DMS114 treated with DMSO at 0.1 percent for 48 hours (cell line): Measurements from ENCODE around the gene PPA1.
"Not testable (repeated sequence)": the region's sequence is repeated elsewhere in the genome, so short reads cannot be mapped to it uniquely, and the experiment has no call there.

Experiments
- DNase-seq: peaks from one replicate; lab custom pipeline; 2025; ENCODE audit not compliant: unreplicated experiment; lab: John Stamatoyannopoulos, UW

PPA1 gene

DNA sequence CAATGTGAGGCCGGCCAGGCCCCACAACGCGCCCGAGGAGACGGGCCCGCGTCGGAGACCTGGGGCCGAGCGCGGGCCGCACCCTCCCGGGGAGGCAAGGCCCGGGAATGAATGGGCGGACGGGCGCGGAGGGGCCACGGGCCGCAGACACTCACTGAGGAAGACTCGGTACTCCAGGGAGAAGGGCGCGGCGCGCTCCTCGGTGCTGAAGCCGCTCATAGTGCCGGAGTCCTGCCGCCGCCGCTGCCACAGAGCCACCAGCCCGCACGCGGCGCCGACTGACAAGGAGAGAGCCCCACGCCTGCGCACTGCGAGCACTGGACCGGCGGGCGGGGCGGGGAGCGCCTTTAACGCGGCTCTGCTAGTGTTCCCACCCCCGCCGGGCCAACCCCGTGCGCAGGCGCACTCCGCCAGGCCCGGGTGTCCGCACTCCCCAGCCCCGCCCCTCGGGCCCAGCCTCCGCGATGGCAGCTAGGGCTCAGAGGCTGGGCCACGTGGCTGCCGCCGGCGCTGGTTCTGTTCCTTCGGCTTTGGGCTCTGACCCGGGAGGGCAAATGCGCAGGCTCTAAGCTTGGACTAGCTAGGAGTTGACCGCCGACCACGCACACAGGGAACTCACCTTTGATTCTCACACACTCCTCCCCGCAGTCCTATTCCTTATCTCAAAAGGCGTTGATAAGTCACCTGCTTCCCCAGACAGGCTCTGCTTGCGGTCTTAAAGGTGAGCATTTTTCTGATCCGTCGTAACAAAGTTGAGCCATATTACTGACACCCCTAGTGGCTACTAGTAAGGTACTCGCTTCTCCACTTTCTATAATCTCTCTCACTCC, at the start of gene PPA1:
TSS of gene PPA1 (minus strand) at position 321 of the 830 bp plus-strand sequence. CDS start at position 219, 102 bp downstream.
- peak; percentile 93 for DNase-seq

GRCh38 chr10:70281609-70282008, 48.4 kb upstream of the PPA1 start:
- no peak for DNase-seq

DNA sequence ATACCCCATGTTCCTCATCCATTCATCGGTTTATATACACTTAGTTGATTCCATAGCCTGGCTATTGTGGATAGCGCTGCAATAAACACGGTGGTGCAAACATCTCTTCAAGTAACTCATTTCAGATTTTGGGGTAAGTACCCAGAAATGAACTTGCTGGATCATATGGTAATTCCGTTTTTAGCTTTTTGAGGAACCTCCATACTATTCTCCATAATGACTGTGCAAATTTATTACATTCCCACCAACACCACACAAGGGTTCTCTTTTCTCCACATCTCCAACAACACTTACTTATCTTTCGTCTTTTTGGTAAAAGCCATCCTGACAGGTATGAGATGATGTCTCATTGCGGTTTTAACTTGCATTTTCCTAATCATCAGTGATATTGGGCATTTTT, 46.9 kb upstream of the PPA1 start:
- no peak for DNase-seq

DNA sequence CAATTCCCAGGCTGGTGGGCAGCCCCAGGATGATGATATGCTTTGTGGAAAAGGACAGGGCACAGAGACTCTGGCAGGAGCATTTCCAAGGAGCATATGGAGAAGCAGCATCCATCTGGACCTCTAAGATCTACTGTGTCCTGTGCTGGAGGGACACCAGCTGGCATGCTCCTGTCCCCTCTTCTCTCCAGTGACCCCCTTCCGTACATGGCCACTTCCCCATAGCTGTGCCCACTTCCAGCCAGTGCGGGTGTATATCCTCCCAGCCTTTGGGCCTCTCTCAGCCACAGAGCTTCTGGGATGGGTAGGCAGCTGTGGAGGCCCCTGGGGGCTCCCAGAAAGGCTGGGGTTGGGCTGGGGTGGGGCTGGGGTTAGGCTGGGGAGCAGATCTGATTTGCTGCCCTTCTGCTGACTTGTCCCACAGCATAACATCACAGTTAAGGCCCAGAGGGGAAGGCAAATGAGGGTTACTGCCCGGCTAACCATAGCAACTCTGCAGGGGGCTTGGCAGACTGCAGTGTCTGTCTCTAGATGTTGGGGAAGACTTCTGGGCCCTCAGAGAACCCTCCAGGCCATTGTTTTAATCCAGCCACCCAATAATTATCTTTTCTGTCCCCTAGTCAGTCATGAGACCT, 44.3 kb upstream of the PPA1 start:
- no peak for DNase-seq

- DNase-seq = no peak
Measured at GRCh38 chr10:70274643-70275042, 41.4 kb upstream of the PPA1 start.

- peak; percentile 20 for DNase-seq
Measured at GRCh38 chr10:70272925-70273316, 39.7 kb upstream of the PPA1 start.

- DNase-seq = no peak
Measured at GRCh38 chr10:70271996-70272924, 39.0 kb upstream of the PPA1 start.

- no peak for DNase-seq
Measured at GRCh38 chr10:70270952-70271351, 37.7 kb upstream of the PPA1 start.

- no peak for DNase-seq
Measured at GRCh38 chr10:70269741-70270140, 36.5 kb upstream of the PPA1 start.

DNA sequence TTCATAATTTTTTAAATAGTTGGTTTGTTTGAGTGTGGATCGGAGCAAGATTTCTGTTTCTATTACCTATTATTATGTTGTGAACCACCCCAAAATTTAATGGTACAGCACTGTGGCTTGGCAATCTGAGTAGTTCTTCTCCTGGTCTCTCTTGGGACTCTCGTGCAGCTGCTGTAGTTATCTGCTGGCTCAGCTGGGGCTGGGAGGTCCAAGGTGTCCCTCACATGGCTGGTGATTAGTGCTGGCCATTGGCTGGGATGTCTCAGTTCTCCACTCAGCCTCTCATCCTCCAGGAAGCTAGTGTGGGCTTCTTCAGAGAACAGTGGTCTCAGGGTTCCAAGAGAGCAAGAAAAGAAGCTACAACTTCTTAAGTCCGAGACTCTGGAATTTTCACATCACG, 35.1 kb upstream of the PPA1 start:
- DNase-seq = no peak

- no peak for DNase-seq
Measured at GRCh38 chr10:70267161-70267933, 34.1 kb upstream of the PPA1 start.

DNA sequence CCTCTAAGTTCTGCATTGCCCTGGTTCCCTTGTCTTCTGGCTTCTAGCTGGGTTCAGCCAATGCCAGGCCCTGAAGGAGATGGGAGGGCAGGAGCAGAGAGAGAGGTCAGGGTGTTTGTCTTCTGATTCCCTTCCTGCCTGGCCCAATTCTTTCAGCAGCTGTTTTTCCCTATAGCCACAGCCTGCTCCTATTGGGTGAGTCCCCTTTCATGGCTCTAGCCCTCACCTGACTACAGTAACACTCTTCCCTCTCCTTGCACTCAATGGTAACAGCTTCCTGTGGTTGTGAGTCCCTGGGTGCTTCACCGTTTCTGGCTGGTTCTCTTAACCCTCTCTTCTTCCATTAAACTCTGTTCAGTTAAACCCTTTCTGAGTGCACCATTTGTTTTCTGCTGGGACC, 33.5 kb upstream of the PPA1 start:
- DNase-seq = no peak

DNA sequence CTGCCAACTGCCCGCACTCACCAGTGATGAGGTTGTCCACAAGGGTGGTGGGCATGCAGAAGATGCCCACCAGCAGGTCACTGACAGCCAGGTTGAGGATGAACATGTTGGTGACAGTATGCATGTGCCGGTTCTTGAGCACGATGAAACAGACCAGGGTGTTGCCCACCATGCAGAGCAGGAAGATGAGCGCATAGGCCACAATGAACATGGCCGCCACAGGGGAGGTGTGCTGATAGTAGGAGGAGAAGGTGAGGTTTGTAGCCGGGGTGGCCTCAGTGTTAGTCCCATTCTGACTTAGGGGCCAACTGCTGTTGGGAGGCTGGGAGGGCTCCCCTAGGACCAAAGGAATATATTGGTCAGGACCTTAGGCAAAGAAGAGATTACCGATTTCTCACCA, 32.8 kb upstream of the PPA1 start:
- DNase-seq = no peak

DNA sequence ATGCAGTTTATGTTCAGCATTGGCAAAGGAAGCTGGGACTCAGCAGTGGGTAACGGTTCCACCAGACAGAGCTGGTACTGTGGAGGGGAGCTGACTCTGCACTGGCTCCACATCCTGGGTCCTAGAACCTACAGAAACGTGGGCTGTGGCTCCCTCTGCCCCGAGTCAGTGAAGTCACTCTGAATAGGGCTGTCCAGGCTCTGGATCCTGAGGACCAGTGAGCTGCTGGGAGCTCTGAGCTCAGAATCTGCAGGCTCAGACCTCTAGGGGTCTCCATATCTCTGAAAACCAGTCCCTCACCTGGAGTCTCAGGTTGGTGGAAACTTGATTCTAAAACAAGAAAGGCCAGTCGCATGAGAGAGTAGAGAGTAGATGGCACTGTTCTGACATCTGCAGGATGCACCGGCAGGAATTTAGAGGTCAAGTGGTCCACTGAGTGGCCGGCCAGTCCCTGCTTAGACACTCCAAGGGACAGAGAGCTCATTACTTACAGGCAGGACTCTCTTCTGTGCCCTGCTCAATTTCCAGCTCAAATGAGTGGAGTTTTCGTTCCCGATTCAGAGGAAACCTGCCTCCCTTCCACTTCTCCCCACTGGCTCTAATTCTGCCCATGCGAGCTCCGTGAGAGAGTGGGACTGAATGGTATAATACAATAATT, 31.9 kb upstream of the PPA1 start:
- DNase-seq = no peak

DNA sequence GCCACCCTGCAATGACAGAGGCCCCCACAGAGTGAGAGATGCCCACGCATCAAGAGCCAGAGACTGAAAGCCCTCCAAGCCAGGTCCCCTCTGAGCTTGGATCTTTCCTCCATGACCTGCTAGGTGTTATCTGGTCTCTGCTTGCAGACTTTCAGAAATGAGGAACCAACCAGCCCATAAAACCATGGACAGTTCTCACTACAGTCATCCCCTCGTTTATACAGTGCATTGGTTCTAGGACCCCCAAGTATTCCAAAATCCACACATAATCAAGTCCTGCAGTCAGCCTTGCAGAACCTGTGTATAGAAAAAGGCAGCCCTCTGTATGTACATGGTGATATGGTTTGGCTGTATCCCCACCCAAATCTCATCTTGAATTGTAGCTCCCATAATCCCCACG, 27.5 kb upstream of the PPA1 start:
- DNase-seq = no peak

DNA sequence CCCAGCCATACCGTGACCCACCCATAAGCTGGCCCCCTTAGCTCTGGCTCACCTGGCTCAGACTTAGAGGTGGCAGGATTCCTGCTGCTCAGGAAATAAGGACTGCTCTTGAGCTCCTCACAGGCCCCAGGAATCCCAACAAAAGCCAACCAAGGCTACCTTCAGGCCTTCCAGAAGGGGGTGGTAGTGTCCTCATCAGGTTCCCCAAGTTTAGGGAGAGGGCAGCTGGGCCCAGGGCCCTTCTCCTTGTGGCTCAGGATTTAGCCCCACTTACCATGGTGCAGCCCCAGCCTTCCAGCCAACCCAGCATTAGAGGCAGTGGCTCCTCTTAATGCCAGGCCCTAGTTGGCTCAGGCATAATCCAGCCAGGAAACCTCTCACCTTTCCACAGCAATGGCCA, 27.0 kb upstream of the PPA1 start:
- no peak for DNase-seq

GRCh38 chr10:70258216-70258615, 25.0 kb upstream of the PPA1 start:
- DNase-seq = no peak

GRCh38 chr10:70257816-70258215, 24.6 kb upstream of the PPA1 start:
- not testable (repeated sequence) for DNase-seq

- DNase-seq = no peak
Measured at GRCh38 chr10:70256463-70256862, 23.2 kb upstream of the PPA1 start.
